ENCODE data around the gene HSF5.

The HSF5 gene

DNA sequence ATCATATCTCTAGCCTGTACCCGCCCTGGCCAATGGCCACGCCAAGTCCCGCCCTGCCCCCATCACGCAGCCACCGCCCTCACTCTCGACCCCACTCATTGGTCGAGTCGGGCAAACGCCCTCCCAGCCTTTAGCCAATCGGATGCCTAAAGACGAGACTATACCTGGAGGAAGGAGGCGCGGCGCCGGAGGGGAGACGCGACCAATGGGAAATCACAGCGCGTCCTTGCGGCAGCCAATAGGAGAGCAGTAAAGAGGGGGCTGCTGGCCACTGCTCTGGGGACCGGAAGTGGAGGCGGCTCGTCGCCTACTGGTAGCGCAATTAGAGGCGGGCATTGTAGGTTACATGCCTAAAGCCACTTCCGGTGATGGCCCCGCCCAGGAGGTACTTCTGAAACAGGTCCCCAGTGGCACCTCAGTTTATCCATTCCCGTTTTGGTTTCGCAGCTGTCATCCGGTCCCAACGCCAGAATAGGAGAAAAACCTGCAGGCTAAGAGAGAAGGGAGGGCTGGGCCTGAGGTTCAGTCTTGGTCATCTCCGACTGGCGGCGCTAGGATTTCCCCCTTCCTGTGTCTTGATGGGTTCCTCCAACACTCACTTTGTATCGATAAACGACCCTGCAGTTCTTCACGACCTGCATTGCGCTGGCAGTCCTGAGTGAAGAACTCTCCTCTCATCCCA, 29.9 kb upstream of the HSF5 start:
- TF ChIP-seq GABPA (IDR thresholded peaks at IDR 0.05; ENCODE audit: low read depth) (peak; percentile 95), POLR2AphosphoS5 (IDR thresholded peaks at IDR 0.05; ENCODE audit: low read depth) (no peak), CTCF (IDR thresholded peaks at IDR 0.05; ENCODE audit: insufficient read depth, low read length) (no peak), SPI1 (IDR thresholded peaks at IDR 0.05; ENCODE audit: borderline replicate concordance, low read depth) (peak; percentile 48; the same call in 1 of the 2 replicates)
- TF ChIP-seq, protein P1, sequence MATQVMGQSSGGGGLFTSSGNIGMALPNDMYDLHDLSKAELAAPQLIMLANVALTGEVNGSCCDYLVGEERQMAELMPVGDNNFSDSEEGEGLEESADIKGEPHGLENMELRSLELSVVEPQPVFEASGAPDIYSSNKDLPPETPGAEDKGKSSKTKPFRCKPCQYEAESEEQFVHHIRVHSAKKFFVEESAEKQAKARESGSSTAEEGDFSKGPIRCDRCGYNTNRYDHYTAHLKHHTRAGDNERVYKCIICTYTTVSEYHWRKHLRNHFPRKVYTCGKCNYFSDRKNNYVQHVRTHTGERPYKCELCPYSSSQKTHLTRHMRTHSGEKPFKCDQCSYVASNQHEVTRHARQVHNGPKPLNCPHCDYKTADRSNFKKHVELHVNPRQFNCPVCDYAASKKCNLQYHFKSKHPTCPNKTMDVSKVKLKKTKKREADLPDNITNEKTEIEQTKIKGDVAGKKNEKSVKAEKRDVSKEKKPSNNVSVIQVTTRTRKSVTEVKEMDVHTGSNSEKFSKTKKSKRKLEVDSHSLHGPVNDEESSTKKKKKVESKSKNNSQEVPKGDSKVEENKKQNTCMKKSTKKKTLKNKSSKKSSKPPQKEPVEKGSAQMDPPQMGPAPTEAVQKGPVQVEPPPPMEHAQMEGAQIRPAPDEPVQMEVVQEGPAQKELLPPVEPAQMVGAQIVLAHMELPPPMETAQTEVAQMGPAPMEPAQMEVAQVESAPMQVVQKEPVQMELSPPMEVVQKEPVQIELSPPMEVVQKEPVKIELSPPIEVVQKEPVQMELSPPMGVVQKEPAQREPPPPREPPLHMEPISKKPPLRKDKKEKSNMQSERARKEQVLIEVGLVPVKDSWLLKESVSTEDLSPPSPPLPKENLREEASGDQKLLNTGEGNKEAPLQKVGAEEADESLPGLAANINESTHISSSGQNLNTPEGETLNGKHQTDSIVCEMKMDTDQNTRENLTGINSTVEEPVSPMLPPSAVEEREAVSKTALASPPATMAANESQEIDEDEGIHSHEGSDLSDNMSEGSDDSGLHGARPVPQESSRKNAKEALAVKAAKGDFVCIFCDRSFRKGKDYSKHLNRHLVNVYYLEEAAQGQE (IDR thresholded peaks at IDR 0.05; ENCODE audit: insufficient replicate concordance, low read depth), result peak; percentile 55

GRCh38 chr17:58517378-58517927, 29.2 kb upstream of the HSF5 start:
- peak overlapping the region; percentile 87 for H3K27ac ChIP-seq (replicated peaks)
- DNase-seq (ENCODE audit: low read depth in 1 of 2, low spot score in 1 of 2), result no peak
- peak overlapping the region; percentile 90 for H3K4me3 ChIP-seq (replicated peaks; ENCODE audit: insufficient read depth, low read length)
- TF ChIP-seq SPI1 (IDR thresholded peaks at IDR 0.05; ENCODE audit: borderline replicate concordance, low read depth) (no peak), POLR2AphosphoS5 (IDR thresholded peaks at IDR 0.05; ENCODE audit: low read depth) (peak; percentile 74), CTCF (IDR thresholded peaks at IDR 0.05; ENCODE audit: insufficient read depth, low read length) (no peak), GABPA (IDR thresholded peaks at IDR 0.05; ENCODE audit: low read depth) (no peak)
- TF ChIP-seq, protein P1 (IDR thresholded peaks at IDR 0.05; ENCODE audit: insufficient replicate concordance, low read depth), result peak; percentile 29
- no peaks in the 10 kb centered on the region for H3K27me3 ChIP-seq (ENCODE audit: insufficient read depth, poor library complexity, severe bottlenecking)

More for the DNA sequence above, 29.9 kb upstream of the HSF5 start:
- DNase-seq (ENCODE audit: low read depth in 1 of 2, low spot score in 1 of 2), result peak; percentile 100
- Histone ChIP-seq H3K27ac (replicated peaks) (peak overlapping the region; percentile 87), H3K4me3 (replicated peaks; ENCODE audit: insufficient read depth, low read length) (peak overlapping the region; percentile 90), H3K27me3 (ENCODE audit: insufficient read depth, poor library complexity, severe bottlenecking) (no peaks in the 10 kb centered on the region)

- peak overlapping the region; percentile 87 for H3K27ac ChIP-seq (replicated peaks)
- no peak for DNase-seq (ENCODE audit: low read depth in 1 of 2, low spot score in 1 of 2)
- TF ChIP-seq GABPA (IDR thresholded peaks at IDR 0.05; ENCODE audit: low read depth), result no peak
- peak overlapping the region; percentile 90 for H3K4me3 ChIP-seq (replicated peaks; ENCODE audit: insufficient read depth, low read length)
- H3K27me3 ChIP-seq (ENCODE audit: insufficient read depth, poor library complexity, severe bottlenecking), result no peaks in the 10 kb centered on the region
Observed at GRCh38 chr17:58516644-58517377, 28.6 kb upstream of the HSF5 start.

DNA sequence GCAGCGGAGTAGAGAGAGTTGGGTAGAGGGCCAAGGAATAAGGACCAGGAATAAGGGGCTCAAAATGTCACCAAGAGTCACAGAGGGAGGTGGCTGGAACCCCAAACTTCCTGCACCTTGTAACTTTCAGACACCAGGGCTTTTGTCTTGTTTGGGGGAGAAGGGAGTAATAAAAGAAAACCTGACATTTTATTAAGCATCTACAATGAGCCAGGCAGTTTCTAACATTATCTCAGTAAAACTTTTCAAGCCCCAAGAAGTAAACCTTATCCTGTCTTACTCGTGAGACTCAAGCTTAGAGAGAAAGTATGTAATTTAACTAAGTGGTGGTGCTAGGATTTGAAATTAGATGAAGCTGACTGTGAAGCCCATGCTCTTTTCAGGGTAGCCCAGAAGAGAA, 27.1 kb upstream of the HSF5 start:
- H3K4me3 ChIP-seq (replicated peaks; ENCODE audit: insufficient read depth, low read length), result no peak overlapping the region
- H3K27ac ChIP-seq (replicated peaks), result no peak overlapping the region
- no peak for TF ChIP-seq POLR2AphosphoS5 (IDR thresholded peaks at IDR 0.05; ENCODE audit: low read depth)
- TF ChIP-seq, protein P1 (IDR thresholded peaks at IDR 0.05; ENCODE audit: insufficient replicate concordance, low read depth), result no peak
- TF ChIP-seq CTCF (IDR thresholded peaks at IDR 0.05; ENCODE audit: insufficient read depth, low read length), result no peak
- no peak for TF ChIP-seq GABPA (IDR thresholded peaks at IDR 0.05; ENCODE audit: low read depth)
- TF ChIP-seq SPI1 (IDR thresholded peaks at IDR 0.05; ENCODE audit: borderline replicate concordance, low read depth), result no peak
- H3K27me3 ChIP-seq (ENCODE audit: insufficient read depth, poor library complexity, severe bottlenecking), result no peaks in the 10 kb centered on the region
- DNase-seq (ENCODE audit: low read depth in 1 of 2, low spot score in 1 of 2), result no peak

All from HL-60 (cell line).